GM23338 (cell line): ENCODE measurements around the gene RAMACL.

Source experiments
- EZH2 ChIP-seq: fragments of 200-600 bp; sonication (generic); IDR thresholded peaks from one replicate; pipeline ENCODE4 v1.8.0; 2017; ENCODE audit warnings: antibody characterized with exemption, mild to moderate bottlenecking, low read depth; ENCODE audit not compliant: unreplicated experiment
- JUNB ChIP-seq: IDR thresholded peaks from one replicate; pipeline ENCODE4 v1.6.1; 2016; ENCODE audit warnings: antibody characterized with exemption; ENCODE audit not compliant: unreplicated experiment
- TF ChIP-seq, protein P1 (sequence below), 2 experiments: fragments of 200-600 bp in 1 of 2; sonication (generic) in 1 of 2; conservative IDR thresholded peaks; 2 replicates each; pipeline versions ENCODE4 v1.5.1 to v1.6.1; 2016 to 2017; ENCODE audit warnings: antibody characterized with exemption in 2 of 2, low read depth in 2 of 2, mild to moderate bottlenecking in 2 of 2, moderate library complexity in 1 of 2

DNA sequence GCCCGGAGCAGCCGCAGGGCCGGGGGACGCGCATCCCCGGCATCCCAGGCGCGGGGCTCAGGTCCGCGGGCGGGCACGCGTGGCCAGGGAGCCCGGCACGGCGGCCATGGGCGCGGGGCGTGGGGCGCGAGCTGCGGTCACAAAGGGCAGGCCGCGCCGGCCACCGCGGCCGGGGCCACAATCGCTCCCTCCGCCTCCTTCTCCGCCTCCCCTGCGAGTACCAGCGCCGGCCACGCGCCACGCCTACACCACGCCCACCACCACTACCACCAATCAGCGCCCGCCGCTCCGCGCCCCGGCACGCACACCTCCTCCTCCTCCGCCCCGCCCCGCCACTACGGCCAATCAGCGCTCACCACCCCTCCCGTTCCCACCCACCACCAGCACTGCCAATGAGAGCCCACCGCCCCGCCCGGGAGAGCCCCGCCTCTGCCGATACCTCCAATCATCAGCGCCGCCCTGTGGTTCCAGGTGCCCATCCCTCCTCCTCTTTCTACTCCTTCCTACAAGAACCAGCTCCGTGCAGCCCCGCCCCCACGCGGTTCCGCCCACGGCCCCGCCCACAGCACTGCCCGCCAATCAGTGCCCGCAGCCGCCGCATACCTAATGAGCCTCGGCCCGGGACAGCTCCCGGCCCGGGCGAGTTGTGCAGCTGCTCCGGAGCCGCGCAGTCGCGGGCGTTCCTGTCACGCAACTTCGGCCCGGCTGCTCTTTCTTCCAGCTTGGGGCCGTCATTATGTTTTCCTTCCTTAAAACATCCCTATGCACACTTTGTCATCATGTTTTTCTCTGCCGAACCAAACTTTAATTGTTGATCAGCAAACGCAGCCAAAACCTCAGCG lies 40.8 kb upstream of the RAMACL start, which contains the start of gene RPS6KA2:
- no peak for TF ChIP-seq EZH2
- TF ChIP-seq, protein P1, sequence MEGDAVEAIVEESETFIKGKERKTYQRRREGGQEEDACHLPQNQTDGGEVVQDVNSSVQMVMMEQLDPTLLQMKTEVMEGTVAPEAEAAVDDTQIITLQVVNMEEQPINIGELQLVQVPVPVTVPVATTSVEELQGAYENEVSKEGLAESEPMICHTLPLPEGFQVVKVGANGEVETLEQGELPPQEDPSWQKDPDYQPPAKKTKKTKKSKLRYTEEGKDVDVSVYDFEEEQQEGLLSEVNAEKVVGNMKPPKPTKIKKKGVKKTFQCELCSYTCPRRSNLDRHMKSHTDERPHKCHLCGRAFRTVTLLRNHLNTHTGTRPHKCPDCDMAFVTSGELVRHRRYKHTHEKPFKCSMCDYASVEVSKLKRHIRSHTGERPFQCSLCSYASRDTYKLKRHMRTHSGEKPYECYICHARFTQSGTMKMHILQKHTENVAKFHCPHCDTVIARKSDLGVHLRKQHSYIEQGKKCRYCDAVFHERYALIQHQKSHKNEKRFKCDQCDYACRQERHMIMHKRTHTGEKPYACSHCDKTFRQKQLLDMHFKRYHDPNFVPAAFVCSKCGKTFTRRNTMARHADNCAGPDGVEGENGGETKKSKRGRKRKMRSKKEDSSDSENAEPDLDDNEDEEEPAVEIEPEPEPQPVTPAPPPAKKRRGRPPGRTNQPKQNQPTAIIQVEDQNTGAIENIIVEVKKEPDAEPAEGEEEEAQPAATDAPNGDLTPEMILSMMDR (conservative IDR thresholded peaks at IDR 0.05; ENCODE audit: low read depth in 2 of 2), result no peak; a peak in 1 of 4 replicates
- TF ChIP-seq JUNB, result no peak
